Activated CD8-positive, alpha-beta T cell treated with anti-CD3 and anti-CD28 coated beads for 36 hours (primary cell): ENCODE data around the gene DBX1. TPM values are rescaled to one million over a fixed set of nuclear protein-coding genes. Genes with fewer than 3 reads are reported as not detected.

Experiments used
- ATAC-seq: fragments of 200-7000 bp; cut with Tn5 transposase; one replicate; pipeline ENCODE4 v1.10.0; 2021; ENCODE audit warnings: mild to moderate bottlenecking, moderate library complexity
- CTCF ChIA-PET: fragments of 350-600 bp; sonication (Branson Sonifier 250); formaldehyde crosslinking; loops from one replicate; lab custom pipeline; 2021; ENCODE audit warnings: antibody characterized with exemption; lab: Charles Lee
- POLR2A ChIA-PET: fragments of 350-600 bp; sonication (Branson Sonifier 250); formaldehyde crosslinking; loops from one replicate; lab custom pipeline; 2021; ENCODE audit warnings: antibody characterized with exemption; lab: Charles Lee
- DNase-seq: peaks from one replicate; pipeline ENCODE4 v3.0.0-alpha.2; 2020
- H3K27ac Mint-ChIP-seq: one replicate; pipeline ENCODE4 v1.8.0; 2021; ENCODE audit warnings: mild to moderate bottlenecking, mixed read lengths
- H3K27me3 Mint-ChIP-seq: one replicate; pipeline ENCODE4 v1.8.0; 2021; ENCODE audit warnings: mixed read lengths
- H3K36me3 Mint-ChIP-seq: one replicate; pipeline ENCODE4 v1.8.0; 2021; ENCODE audit warnings: low read depth, mixed read lengths
- H3K4me1 Mint-ChIP-seq: one replicate; pipeline ENCODE4 v1.8.0; 2021; ENCODE audit warnings: low read depth, mixed read lengths
- H3K4me3 Mint-ChIP-seq: one replicate; pipeline ENCODE4 v1.8.0; 2021; ENCODE audit warnings: mild to moderate bottlenecking, moderate library complexity, mixed read lengths
- H3K9me3 Mint-ChIP-seq: one replicate; pipeline ENCODE4 v1.8.0; 2021; ENCODE audit warnings: mixed read lengths
- intact Hi-C: fragments of 100-400 bp; cut with micrococcal nuclease; formaldehyde crosslinking; loops from one replicate; pipeline ENCODE4 v1.10.0; 2022
- total RNA-seq, 2 experiments: library from RNA; stranded (reverse); gene quantifications; one replicate each; pipeline ENCODE4 v1.2.3, GENCODE V29; 2021
- TF ChIP-seq, protein P1 (sequence below): fragments of 200-600 bp; IDR thresholded peaks from one replicate; pipeline ENCODE4 v1.8.0; 2022; ENCODE audit warnings: antibody characterized with exemption, mild to moderate bottlenecking

Gene DBX1
- total RNA-seq, 2 experiments from 2014 or later, result not detected

DNA sequence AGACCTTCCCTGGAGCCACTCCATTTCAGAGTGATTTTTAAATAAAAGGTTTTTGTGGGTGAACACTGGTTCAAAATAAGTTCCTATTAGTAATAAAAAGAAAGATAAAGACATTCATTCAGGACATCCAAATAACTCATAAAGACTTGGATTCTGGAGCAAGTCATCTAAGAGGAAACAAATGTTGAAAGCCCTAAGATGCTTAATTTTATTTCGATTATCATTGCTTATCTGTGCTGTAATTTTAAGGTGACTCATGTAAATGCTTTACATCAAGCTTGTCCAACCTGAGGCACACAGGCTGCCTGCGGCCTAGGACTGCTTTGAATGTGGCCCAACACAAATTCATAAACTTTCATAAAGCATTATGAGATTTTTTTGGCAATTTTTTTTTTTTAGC, 34.2 kb upstream of the DBX1 start:
- H3K27ac Mint-ChIP-seq, result no peak overlapping the region
- no peaks in the 10 kb centered on the region for H3K36me3 Mint-ChIP-seq
- no peak for DNase-seq
- H3K4me1 Mint-ChIP-seq, result peaks cover 3% of the 10 kb centered on the region
- peaks cover 9% of the 10 kb centered on the region for H3K27me3 Mint-ChIP-seq
- CTCF ChIA-PET, result interaction anchor here (0.7 to 0.9 kb wide), 2 partner anchors 17 to 66 kb away, joined by 3 read pairs; no protein-coding TSS in a partner anchor
- TF ChIP-seq, protein P1, sequence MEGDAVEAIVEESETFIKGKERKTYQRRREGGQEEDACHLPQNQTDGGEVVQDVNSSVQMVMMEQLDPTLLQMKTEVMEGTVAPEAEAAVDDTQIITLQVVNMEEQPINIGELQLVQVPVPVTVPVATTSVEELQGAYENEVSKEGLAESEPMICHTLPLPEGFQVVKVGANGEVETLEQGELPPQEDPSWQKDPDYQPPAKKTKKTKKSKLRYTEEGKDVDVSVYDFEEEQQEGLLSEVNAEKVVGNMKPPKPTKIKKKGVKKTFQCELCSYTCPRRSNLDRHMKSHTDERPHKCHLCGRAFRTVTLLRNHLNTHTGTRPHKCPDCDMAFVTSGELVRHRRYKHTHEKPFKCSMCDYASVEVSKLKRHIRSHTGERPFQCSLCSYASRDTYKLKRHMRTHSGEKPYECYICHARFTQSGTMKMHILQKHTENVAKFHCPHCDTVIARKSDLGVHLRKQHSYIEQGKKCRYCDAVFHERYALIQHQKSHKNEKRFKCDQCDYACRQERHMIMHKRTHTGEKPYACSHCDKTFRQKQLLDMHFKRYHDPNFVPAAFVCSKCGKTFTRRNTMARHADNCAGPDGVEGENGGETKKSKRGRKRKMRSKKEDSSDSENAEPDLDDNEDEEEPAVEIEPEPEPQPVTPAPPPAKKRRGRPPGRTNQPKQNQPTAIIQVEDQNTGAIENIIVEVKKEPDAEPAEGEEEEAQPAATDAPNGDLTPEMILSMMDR, result no peak
- no peak for ATAC-seq
- intact Hi-C loops, result no loop called here
- no peak overlapping the region for H3K4me3 Mint-ChIP-seq
- no peaks in the 10 kb centered on the region for H3K9me3 Mint-ChIP-seq
- POLR2A ChIA-PET, result no interaction called here

DNA sequence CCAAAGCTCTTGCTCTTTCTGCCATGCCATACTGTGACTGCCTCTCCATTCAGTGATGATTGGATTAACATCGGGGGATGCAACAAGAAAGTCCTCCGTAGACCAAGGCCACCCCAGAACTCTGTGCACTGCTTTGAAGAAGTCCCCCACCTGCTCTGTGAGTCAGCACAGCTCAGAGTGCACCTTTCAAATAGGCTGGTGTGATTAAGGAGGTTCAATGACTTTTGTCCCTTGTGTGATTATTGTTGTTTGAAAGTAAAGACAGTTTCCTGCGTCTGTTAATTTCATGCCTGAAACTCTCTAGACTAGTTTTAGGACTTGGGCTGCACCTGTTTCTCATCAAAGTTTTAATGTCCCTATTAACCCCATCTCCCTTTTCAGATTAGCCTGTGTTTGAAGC, 33.0 kb upstream of the DBX1 start:
- POLR2A ChIA-PET, result no interaction called here
- H3K9me3 Mint-ChIP-seq, result no peaks in the 10 kb centered on the region
- H3K4me1 Mint-ChIP-seq, result peaks cover 3% of the 10 kb centered on the region
- no peak overlapping the region for H3K4me3 Mint-ChIP-seq
- TF ChIP-seq, protein P1, result no peak
- H3K36me3 Mint-ChIP-seq, result no peaks in the 10 kb centered on the region
- H3K27ac Mint-ChIP-seq, result no peak overlapping the region
- intact Hi-C loops, result no loop called here
- ATAC-seq (no peak), DNase-seq (no peak)
- peaks cover 8% of the 10 kb centered on the region for H3K27me3 Mint-ChIP-seq
- CTCF ChIA-PET, result no interaction called here

DNA sequence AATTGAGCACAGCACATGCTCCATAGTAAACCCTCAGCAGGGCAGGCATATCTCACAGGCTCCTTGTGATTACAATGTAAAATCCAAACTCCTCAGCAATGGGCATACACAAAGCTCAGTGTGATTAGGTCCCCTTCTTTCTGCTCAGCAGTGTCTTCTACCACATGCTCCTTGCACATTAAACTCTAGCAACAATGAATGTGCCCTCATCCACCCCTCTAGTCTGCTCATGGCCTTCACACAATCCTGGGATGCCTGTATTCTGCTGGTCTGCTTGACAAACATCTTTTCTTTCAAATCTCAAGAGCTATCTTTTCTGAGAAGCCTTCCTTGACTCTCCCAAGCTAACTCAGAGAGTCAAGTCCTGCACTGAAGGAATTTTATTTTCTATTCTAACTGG, 32.4 kb upstream of the DBX1 start:
- Mint-ChIP-seq H3K27me3 (peaks cover 5% of the 10 kb centered on the region), H3K27ac (no peak overlapping the region), H3K4me1 (peaks cover under 1% of the 10 kb centered on the region), H3K36me3 (no peaks in the 10 kb centered on the region), H3K9me3 (no peaks in the 10 kb centered on the region), H3K4me3 (no peak overlapping the region)
- POLR2A ChIA-PET, result no interaction called here
- TF ChIP-seq, protein P1, result no peak
- CTCF ChIA-PET, result no interaction called here
- ATAC-seq (no peak), DNase-seq (no peak)
- intact Hi-C loops, result no loop called here

DNA sequence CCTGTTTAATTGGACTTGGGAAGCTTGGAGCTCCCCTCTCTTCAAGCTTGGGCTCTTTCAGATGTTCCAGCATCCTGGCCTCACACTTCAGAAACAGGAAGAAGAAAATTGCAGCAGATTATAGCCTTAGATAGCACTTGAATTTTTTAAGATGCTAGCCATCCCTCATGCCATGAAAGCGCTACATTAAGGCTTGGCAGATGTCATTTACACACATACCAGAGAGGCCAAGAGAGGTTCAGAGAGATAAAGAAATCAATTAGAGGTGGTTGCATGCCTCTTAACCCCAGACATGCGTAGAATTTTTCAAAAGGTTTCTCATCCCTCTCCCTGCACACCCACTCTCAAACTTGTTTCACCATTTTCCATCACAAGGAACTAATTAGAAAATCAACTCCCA, 31.9 kb upstream of the DBX1 start:
- DNase-seq, result no peak
- POLR2A ChIA-PET, result no interaction called here
- Mint-ChIP-seq H3K4me1 (no peaks in the 10 kb centered on the region), H3K9me3 (no peaks in the 10 kb centered on the region), H3K27me3 (peaks cover 7% of the 10 kb centered on the region), H3K4me3 (no peak overlapping the region), H3K36me3 (no peaks in the 10 kb centered on the region), H3K27ac (no peak overlapping the region)
- CTCF ChIA-PET, result no interaction called here
- intact Hi-C loops, result no loop called here
- no peak for ATAC-seq
- TF ChIP-seq, protein P1, result no peak

DNA sequence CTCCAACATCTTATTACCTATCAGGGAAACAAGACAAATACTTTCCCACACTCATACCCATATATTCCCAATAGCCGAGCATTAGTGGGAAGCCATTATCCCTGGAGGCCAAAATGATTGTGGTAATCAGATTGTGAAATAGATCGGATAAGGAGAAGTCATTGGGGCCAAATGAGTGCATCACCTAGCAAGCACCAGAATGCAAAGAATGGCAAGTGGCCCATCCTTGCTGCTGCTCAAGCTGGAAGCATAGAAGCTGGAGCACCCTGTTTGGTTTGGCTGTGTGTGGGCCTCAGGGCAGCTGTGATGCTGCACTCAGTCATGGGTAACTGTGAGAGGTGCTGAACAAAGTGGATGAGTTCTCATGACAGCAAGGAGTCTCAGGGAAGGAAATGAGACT, 18.7 kb upstream of the DBX1 start:
- no peak overlapping the region for H3K4me3 Mint-ChIP-seq
- ChIA-PET POLR2A (no interaction called here), CTCF (no interaction called here)
- H3K4me1 Mint-ChIP-seq, result no peaks in the 10 kb centered on the region
- H3K27me3 Mint-ChIP-seq, result peaks cover 38% of the 10 kb centered on the region
- H3K27ac Mint-ChIP-seq, result no peak overlapping the region
- DNase-seq (no peak), ATAC-seq (no peak)
- no peaks in the 10 kb centered on the region for H3K36me3 Mint-ChIP-seq
- peaks cover 5% of the 10 kb centered on the region for H3K9me3 Mint-ChIP-seq
- TF ChIP-seq, protein P1, result no peak
- intact Hi-C loops, result no loop called here
